Esophagus squamous epithelium (tissue), 4 donors: ENCODE data around the gene TNRC6B.

Experiments used
- CTCF ChIP-seq, 6 experiments: fragments of 450-650 bp in 4 of 6; fragments of 200-600 bp in 2 of 6; sonication (generic) in 2 of 6; IDR thresholded peaks; one replicate each; pipeline ENCODE4 v1.5.1; 2016 to 2019; ENCODE audit warnings: antibody characterized with exemption in 6 of 6, mild to moderate bottlenecking in 4 of 6, moderate library complexity in 4 of 6
- POLR2A ChIP-seq, 4 donors: fragments of 450-650 bp; IDR thresholded peaks; one replicate each; pipeline ENCODE4 v1.6.1; 2017; ENCODE audit warnings: antibody characterized with exemption in 4 of 4, mild to moderate bottlenecking in 4 of 4, moderate library complexity in 3 of 4

DNA sequence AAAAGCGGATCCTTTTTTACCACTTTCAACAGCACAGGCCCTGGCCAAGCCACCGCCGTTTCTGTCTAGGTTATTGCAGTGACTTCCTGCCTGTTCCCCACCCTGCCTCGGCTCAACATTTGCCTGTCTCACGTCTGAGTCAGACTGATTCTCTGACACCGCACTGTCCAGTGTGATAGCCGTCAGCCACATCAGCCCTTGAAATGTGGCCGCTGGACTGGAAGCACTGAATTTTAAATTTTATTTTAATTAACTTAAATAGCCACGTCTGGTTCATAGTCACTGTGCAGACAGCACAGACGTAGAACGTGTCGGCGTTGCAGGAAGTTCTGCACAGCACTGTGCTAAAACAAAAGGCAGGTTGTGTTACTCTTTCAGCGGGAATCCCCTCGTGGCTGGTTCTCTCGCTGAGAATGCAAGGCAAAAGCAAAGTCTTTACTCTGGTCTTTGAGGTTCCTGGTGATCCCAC is 112.3 kb downstream of the TNRC6B start:
- TF ChIP-seq CTCF (IDR thresholded peaks at IDR 0.05) (no peak), POLR2A (IDR thresholded peaks at IDR 0.05) (no peak)
